ENCODE data around the gene TAF1B. TPM values are rescaled to one million over a fixed set of nuclear protein-coding genes. Genes with fewer than 3 reads are reported as not detected.

TAF1B gene
- total RNA-seq, 2 experiments from 2014 or later = 33.0 to 35.6 TPM

GRCh38 chr2:9809448-9810088 is 33.7 kb upstream of the TAF1B start:
- CTCF ChIA-PET = interaction anchor here (1.4 kb wide), 1 partner anchor 12 kb away, joined by 5 read pairs; no protein-coding TSS in a partner anchor
- no peaks in the 10 kb centered on the region for H3K36me3 Mint-ChIP-seq (ENCODE audit: low read depth)
- H3K27ac Mint-ChIP-seq = no peak overlapping the region
- peaks cover 4% of the 10 kb centered on the region for H3K4me1 Mint-ChIP-seq (ENCODE audit: low read depth)
- no peak overlapping the region for H3K4me3 Mint-ChIP-seq
- POLR2A ChIA-PET = interaction anchor here (0.6 kb wide), 1 partner anchor 334 kb away, joined by 3 read pairs; no protein-coding TSS in a partner anchor
- DNase-seq (no peak), ATAC-seq (no peak)
- no peaks in the 10 kb centered on the region for H3K9me3 Mint-ChIP-seq (ENCODE audit: insufficient read depth)
- peaks cover 14% of the 10 kb centered on the region for H3K27me3 Mint-ChIP-seq (ENCODE audit: low read depth)

GRCh38 chr2:9811216-9811615 is 32.1 kb upstream of the TAF1B start:
- ATAC-seq (no peak), DNase-seq (no peak)
- CTCF ChIA-PET = interaction anchor here (1.2 to 5.3 kb wide), 2 partner anchors 12 to 31 kb away, joined by 9 to 58 read pairs; partner anchors contain the start of gene TAF1B
- H3K27ac Mint-ChIP-seq = no peak overlapping the region
- H3K36me3 Mint-ChIP-seq (ENCODE audit: low read depth) = no peaks in the 10 kb centered on the region
- H3K4me1 Mint-ChIP-seq (ENCODE audit: low read depth) = peaks cover 8% of the 10 kb centered on the region
- POLR2A ChIA-PET = interaction anchor here (0.8 kb wide), 1 partner anchor 32 kb away, joined by 3 read pairs; the partner anchor contains the start of gene TAF1B
- peaks cover 13% of the 10 kb centered on the region for H3K27me3 Mint-ChIP-seq (ENCODE audit: low read depth)
- no peak overlapping the region for H3K4me3 Mint-ChIP-seq
- H3K9me3 Mint-ChIP-seq (ENCODE audit: insufficient read depth) = no peaks in the 10 kb centered on the region

GRCh38 chr2:9811679-9812511 is 31.4 kb upstream of the TAF1B start:
- H3K27ac Mint-ChIP-seq = no peak overlapping the region
- H3K4me1 Mint-ChIP-seq (ENCODE audit: low read depth) = peaks cover 13% of the 10 kb centered on the region
- POLR2A ChIA-PET = interaction anchor here (0.8 kb wide), 1 partner anchor 31 kb away, joined by 3 read pairs; the partner anchor contains the start of gene TAF1B
- CTCF ChIA-PET = interaction anchor here (0.9 to 6.7 kb wide), 10 partner anchors 10 to 623 kb away, joined by 3 to 97 read pairs (median 8); partner anchors contain the start of gene TAF1B
- H3K27me3 Mint-ChIP-seq (ENCODE audit: low read depth) = peaks cover 13% of the 10 kb centered on the region
- no peak overlapping the region for H3K4me3 Mint-ChIP-seq
- H3K36me3 Mint-ChIP-seq (ENCODE audit: low read depth) = no peaks in the 10 kb centered on the region
- DNase-seq (no peak), ATAC-seq (no peak)
- no peaks in the 10 kb centered on the region for H3K9me3 Mint-ChIP-seq (ENCODE audit: insufficient read depth)

GRCh38 chr2:9812945-9813311 is 30.3 kb upstream of the TAF1B start:
- POLR2A ChIA-PET = no interaction called here

GRCh38 chr2:9813312-9814128 is 29.8 kb upstream of the TAF1B start:
- H3K4me1 Mint-ChIP-seq (ENCODE audit: low read depth) = peaks cover 15% of the 10 kb centered on the region
- peak; percentile 93 for ATAC-seq
- no peak overlapping the region for H3K27ac Mint-ChIP-seq
- H3K36me3 Mint-ChIP-seq (ENCODE audit: low read depth) = no peaks in the 10 kb centered on the region
- POLR2A ChIA-PET = interaction anchor here (1.0 kb wide), 1 partner anchor 233 kb away, joined by 3 read pairs; no protein-coding TSS in a partner anchor
- CTCF ChIA-PET = interaction anchor here (0.6 to 6.7 kb wide), 44 partner anchors 10 to 284 kb away, joined by 3 to 97 read pairs (median 5); partner anchors contain the start of gene TAF1B
- peaks cover 19% of the 10 kb centered on the region for H3K27me3 Mint-ChIP-seq (ENCODE audit: low read depth)
- peak; percentile 77 for DNase-seq
- no peak overlapping the region for H3K4me3 Mint-ChIP-seq
- H3K9me3 Mint-ChIP-seq (ENCODE audit: insufficient read depth) = no peaks in the 10 kb centered on the region

More at GRCh38 chr2:9812945-9813311, 30.3 kb upstream of the TAF1B start:
- Mint-ChIP-seq H3K36me3 (ENCODE audit: low read depth) (no peaks in the 10 kb centered on the region), H3K27me3 (ENCODE audit: low read depth) (peaks cover 16% of the 10 kb centered on the region), H3K4me1 (ENCODE audit: low read depth) (peaks cover 15% of the 10 kb centered on the region), H3K4me3 (no peak overlapping the region), H3K9me3 (ENCODE audit: insufficient read depth) (no peaks in the 10 kb centered on the region), H3K27ac (no peak overlapping the region)
- CTCF ChIA-PET = interaction anchor here (0.8 to 6.7 kb wide), 22 partner anchors 11 to 622 kb away, joined by 3 to 97 read pairs (median 6); partner anchors contain the start of gene TAF1B
- ATAC-seq = no peak
- DNase-seq = no peak

- CTCF ChIA-PET = interaction anchor here (0.7 to 6.7 kb wide), 41 partner anchors 9 to 258 kb away, joined by 3 to 97 read pairs (median 5); partner anchors contain the start of gene TAF1B
- no peak overlapping the region for H3K4me3 Mint-ChIP-seq
- H3K27ac Mint-ChIP-seq = no peak overlapping the region
- peaks cover 19% of the 10 kb centered on the region for H3K27me3 Mint-ChIP-seq (ENCODE audit: low read depth)
- no peak for ATAC-seq
- POLR2A ChIA-PET = interaction anchor here (1.0 kb wide), 1 partner anchor 233 kb away, joined by 3 read pairs; no protein-coding TSS in a partner anchor
- H3K9me3 Mint-ChIP-seq (ENCODE audit: insufficient read depth) = no peaks in the 10 kb centered on the region
- peaks cover 15% of the 10 kb centered on the region for H3K4me1 Mint-ChIP-seq (ENCODE audit: low read depth)
- no peak for DNase-seq
- H3K36me3 Mint-ChIP-seq (ENCODE audit: low read depth) = no peaks in the 10 kb centered on the region
Observed at GRCh38 chr2:9814129-9814868, 29.0 kb upstream of the TAF1B start.

GRCh38 chr2:9815076-9815475 is 28.2 kb upstream of the TAF1B start:
- no peak for DNase-seq
- Mint-ChIP-seq H3K36me3 (ENCODE audit: low read depth) (no peaks in the 10 kb centered on the region), H3K4me3 (no peak overlapping the region), H3K27me3 (ENCODE audit: low read depth) (peaks cover 19% of the 10 kb centered on the region), H3K9me3 (ENCODE audit: insufficient read depth) (no peaks in the 10 kb centered on the region), H3K27ac (no peak overlapping the region), H3K4me1 (ENCODE audit: low read depth) (peaks cover 15% of the 10 kb centered on the region)
- ChIA-PET CTCF (interaction anchor here (0.5 to 6.7 kb wide), 18 partner anchors 9 to 257 kb away, joined by 3 to 97 read pairs (median 10); partner anchors contain the start of gene TAF1B), POLR2A (interaction anchor here (0.8 to 0.9 kb wide), 2 partner anchors 28 to 303 kb away, joined by 4 to 6 read pairs; partner anchors contain the start of gene TAF1B)
- ATAC-seq = no peak

- no peak for ATAC-seq
- Mint-ChIP-seq H3K4me3 (no peak overlapping the region), H3K36me3 (ENCODE audit: low read depth) (no peaks in the 10 kb centered on the region), H3K27ac (no peak overlapping the region), H3K9me3 (ENCODE audit: insufficient read depth) (no peaks in the 10 kb centered on the region), H3K27me3 (ENCODE audit: low read depth) (peaks cover 17% of the 10 kb centered on the region), H3K4me1 (ENCODE audit: low read depth) (peaks cover 15% of the 10 kb centered on the region)
- ChIA-PET POLR2A (interaction anchor here (0.8 to 0.9 kb wide), 2 partner anchors 28 to 302 kb away, joined by 4 to 6 read pairs; partner anchors contain the start of gene TAF1B), CTCF (interaction anchor here (0.6 to 6.7 kb wide), 13 partner anchors 8 to 619 kb away, joined by 3 to 97 read pairs (median 10); partner anchors contain the start of gene TAF1B)
- no peak for DNase-seq
Observed at GRCh38 chr2:9815844-9816279, 27.4 kb upstream of the TAF1B start.

- Mint-ChIP-seq H3K4me1 (ENCODE audit: low read depth) (peaks cover 15% of the 10 kb centered on the region), H3K9me3 (ENCODE audit: insufficient read depth) (no peaks in the 10 kb centered on the region), H3K4me3 (no peak overlapping the region), H3K27ac (no peak overlapping the region), H3K27me3 (ENCODE audit: low read depth) (peaks cover 15% of the 10 kb centered on the region), H3K36me3 (ENCODE audit: low read depth) (no peaks in the 10 kb centered on the region)
- ChIA-PET CTCF (interaction anchor here (1.2 to 6.7 kb wide), 2 partner anchors 16 to 166 kb away, joined by 3 to 97 read pairs; no protein-coding TSS in a partner anchor), POLR2A (no interaction called here)
- DNase-seq = no peak
- ATAC-seq = no peak
Observed at GRCh38 chr2:9818097-9818496, 25.2 kb upstream of the TAF1B start.

- Mint-ChIP-seq H3K4me3 (no peak overlapping the region), H3K27me3 (ENCODE audit: low read depth) (peaks cover 13% of the 10 kb centered on the region), H3K36me3 (ENCODE audit: low read depth) (no peaks in the 10 kb centered on the region), H3K27ac (no peak overlapping the region), H3K4me1 (ENCODE audit: low read depth) (peaks cover 11% of the 10 kb centered on the region), H3K9me3 (ENCODE audit: insufficient read depth) (no peaks in the 10 kb centered on the region)
- ChIA-PET CTCF (no interaction called here), POLR2A (no interaction called here)
- no peak for ATAC-seq
- no peak for DNase-seq
Observed at GRCh38 chr2:9819551-9819950, 23.7 kb upstream of the TAF1B start.
